Peyer's patch (tissue), 4 donors: Measurements from ENCODE around the gene C1orf50.

Experiments used
- CTCF ChIP-seq, 6 experiments: fragments of 450-650 bp in 4 of 6; fragments of 200-600 bp in 2 of 6; sonication (generic) in 1 of 6; IDR thresholded peaks; one replicate each; pipeline ENCODE4 v1.5.1; 2017 to 2019; ENCODE audit warnings: antibody characterized with exemption in 6 of 6, mild to moderate bottlenecking in 3 of 6, moderate library complexity in 1 of 6
- POLR2A ChIP-seq, 2 donors: fragments of 450-650 bp; IDR thresholded peaks; one replicate each; pipeline ENCODE4 v1.5.1; 2017; ENCODE audit warnings: antibody characterized with exemption in 2 of 2, mild to moderate bottlenecking in 2 of 2, moderate library complexity in 2 of 2

DNA sequence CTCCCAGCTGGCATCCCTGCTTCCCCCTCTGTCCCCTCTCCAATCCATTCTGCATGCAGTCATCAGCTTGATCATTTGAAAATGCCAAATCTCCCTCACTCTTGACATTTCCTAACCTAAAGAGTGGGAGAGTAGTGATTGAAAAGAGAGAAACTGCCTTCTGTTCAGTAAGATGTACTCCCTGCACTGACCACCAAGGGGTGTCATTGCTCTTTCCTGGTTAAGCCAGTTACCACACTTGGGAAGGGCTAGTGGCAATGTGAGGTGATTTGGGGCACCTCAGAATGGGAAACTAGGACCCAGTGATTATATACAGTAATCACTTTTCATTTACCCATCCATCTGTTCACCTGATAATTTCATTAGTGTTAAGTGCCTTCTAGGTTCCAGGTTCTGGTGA lies 10.8 kb downstream of the C1orf50 start:
- TF ChIP-seq CTCF (IDR thresholded peaks at IDR 0.05) (peak in 5 of 6 experiments; percentile 37 to 54 (median 52)), POLR2A (IDR thresholded peaks at IDR 0.05) (no peak)
